Upper lobe of left lung (tissue), 4 donors: ENCODE measurements around the gene CDRT15L2.

Experiments used
- CTCF ChIP-seq, 6 experiments: fragments of 450-650 bp in 4 of 6; fragments of 200-600 bp in 2 of 6; sonication (generic) in 2 of 6; IDR thresholded peaks; one replicate each; pipeline ENCODE4 v1.5.1; 2016 to 2019; ENCODE audit warnings: antibody characterized with exemption in 6 of 6
- EP300 ChIP-seq, 4 donors: sonication (generic); formaldehyde crosslinking; IDR thresholded peaks; one replicate each; pipeline ENCODE4 v1.5.1; 2017; ENCODE audit warnings: antibody characterized with exemption in 4 of 4, control low read depth in 2 of 4
- POLR2A ChIP-seq, 4 donors: fragments of 450-650 bp; IDR thresholded peaks; one replicate each; pipeline ENCODE4 v1.5.1; 2016 to 2017; ENCODE audit warnings: antibody characterized with exemption in 4 of 4, mild to moderate bottlenecking in 2 of 4

GRCh38 chr17:20565711-20566110 lies 13.8 kb upstream of the CDRT15L2 start:
- TF ChIP-seq CTCF (IDR thresholded peaks at IDR 0.05), result no peak
- no peak for TF ChIP-seq POLR2A (IDR thresholded peaks at IDR 0.05)
- no peak for TF ChIP-seq EP300 (IDR thresholded peaks at IDR 0.05)
